Activated T-helper 17 cell treated with anti-CD3 and anti-CD28 coated beads, Interleukin-2, amount 50 U/mL, for 72 hours (primary cell): Measurements from ENCODE around the gene LRBA. TPM values are rescaled to one million over a fixed set of nuclear protein-coding genes. Genes with fewer than 3 reads are reported as not detected.

Source experiments
- ATAC-seq: fragments of 150-1000 bp; cut with Tn5 transposase; replicated peaks from 2 replicates; pipeline ENCODE4 v1.10.0; 2021; ENCODE audit warnings: mild to moderate bottlenecking, moderate library complexity
- H3K27ac Mint-ChIP-seq: one replicate; pipeline ENCODE4 v1.8.0; 2022; ENCODE audit warnings: mixed read lengths
- H3K27me3 Mint-ChIP-seq: one replicate; pipeline ENCODE4 v1.8.0; 2022; ENCODE audit warnings: mixed read lengths
- H3K36me3 Mint-ChIP-seq: one replicate; pipeline ENCODE4 v1.8.0; 2022; ENCODE audit warnings: low read depth, mild to moderate bottlenecking, mixed read lengths
- H3K4me1 Mint-ChIP-seq: one replicate; pipeline ENCODE4 v1.8.0; 2022; ENCODE audit warnings: mixed read lengths
- H3K4me3 Mint-ChIP-seq: one replicate; pipeline ENCODE4 v1.8.0; 2022; ENCODE audit warnings: mild to moderate bottlenecking, mixed read lengths
- H3K9me3 Mint-ChIP-seq: one replicate; pipeline ENCODE4 v1.8.0; 2022; ENCODE audit warnings: mixed read lengths
- total RNA-seq, 2 donors: library from RNA; stranded (reverse); gene quantifications; one replicate each; pipeline ENCODE4 v1.2.3, GENCODE V29; 2022

The LRBA gene
- total RNA-seq, 2 donors from 2014 or later: 65.2 to 83.4 TPM

- H3K27me3 Mint-ChIP-seq: peaks cover 24% of the 10 kb centered on the region
- no peak overlapping the region for H3K27ac Mint-ChIP-seq
- no peaks in the 10 kb centered on the region for H3K4me1 Mint-ChIP-seq
- no peak for ATAC-seq
- no peak overlapping the region for H3K4me3 Mint-ChIP-seq
- no peaks in the 10 kb centered on the region for H3K9me3 Mint-ChIP-seq
- no peaks in the 10 kb centered on the region for H3K36me3 Mint-ChIP-seq
These were observed 778.5 kb downstream of the LRBA start for GRCh38 chr4:150236626-150237025.

- no peak overlapping the region for H3K27ac Mint-ChIP-seq
- ATAC-seq: no peak
- H3K4me3 Mint-ChIP-seq: no peak overlapping the region
- H3K27me3 Mint-ChIP-seq: peaks cover 28% of the 10 kb centered on the region
- H3K4me1 Mint-ChIP-seq: no peaks in the 10 kb centered on the region
- H3K36me3 Mint-ChIP-seq: no peaks in the 10 kb centered on the region
- H3K9me3 Mint-ChIP-seq: no peaks in the 10 kb centered on the region
These were observed 779.2 kb downstream of the LRBA start for GRCh38 chr4:150235808-150236271.

GRCh38 chr4:150235317-150235716 lies 779.8 kb downstream of the LRBA start:
- H3K4me3 Mint-ChIP-seq: no peak overlapping the region
- no peak overlapping the region for H3K27ac Mint-ChIP-seq
- no peaks in the 10 kb centered on the region for H3K9me3 Mint-ChIP-seq
- H3K36me3 Mint-ChIP-seq: no peaks in the 10 kb centered on the region
- ATAC-seq: no peak
- no peaks in the 10 kb centered on the region for H3K4me1 Mint-ChIP-seq
- H3K27me3 Mint-ChIP-seq: peaks cover 28% of the 10 kb centered on the region

GRCh38 chr4:150234246-150234645 lies 780.8 kb downstream of the LRBA start:
- H3K4me3 Mint-ChIP-seq: no peak overlapping the region
- H3K4me1 Mint-ChIP-seq: no peaks in the 10 kb centered on the region
- H3K9me3 Mint-ChIP-seq: no peaks in the 10 kb centered on the region
- ATAC-seq: no peak
- H3K27me3 Mint-ChIP-seq: peaks cover 30% of the 10 kb centered on the region
- no peaks in the 10 kb centered on the region for H3K36me3 Mint-ChIP-seq
- no peak overlapping the region for H3K27ac Mint-ChIP-seq

- Mint-ChIP-seq H3K4me1 (no peaks in the 10 kb centered on the region), H3K9me3 (no peaks in the 10 kb centered on the region), H3K27ac (no peak overlapping the region), H3K36me3 (no peaks in the 10 kb centered on the region), H3K4me3 (no peak overlapping the region), H3K27me3 (peaks cover 40% of the 10 kb centered on the region)
- ATAC-seq: no peak
These were observed 783.1 kb downstream of the LRBA start for GRCh38 chr4:150232029-150232428.

GRCh38 chr4:150231107-150231770 lies 783.8 kb downstream of the LRBA start:
- Mint-ChIP-seq H3K9me3 (no peaks in the 10 kb centered on the region), H3K27me3 (peaks cover 41% of the 10 kb centered on the region), H3K4me3 (no peak overlapping the region), H3K4me1 (no peaks in the 10 kb centered on the region), H3K27ac (no peak overlapping the region), H3K36me3 (no peaks in the 10 kb centered on the region)
- no peak for ATAC-seq

GRCh38 chr4:150230561-150230960 lies 784.5 kb downstream of the LRBA start:
- peaks cover 38% of the 10 kb centered on the region for H3K27me3 Mint-ChIP-seq

GRCh38 chr4:150229520-150229919 lies 785.6 kb downstream of the LRBA start:
- ATAC-seq: no peak
- Mint-ChIP-seq H3K4me3 (no peak overlapping the region), H3K27ac (no peak overlapping the region), H3K36me3 (no peaks in the 10 kb centered on the region), H3K9me3 (no peaks in the 10 kb centered on the region), H3K27me3 (peaks cover 31% of the 10 kb centered on the region), H3K4me1 (no peaks in the 10 kb centered on the region)

More at GRCh38 chr4:150230561-150230960, 784.5 kb downstream of the LRBA start:
- no peaks in the 10 kb centered on the region for H3K4me1 Mint-ChIP-seq
- no peak overlapping the region for H3K4me3 Mint-ChIP-seq
- no peaks in the 10 kb centered on the region for H3K9me3 Mint-ChIP-seq
- no peak for ATAC-seq
- no peak overlapping the region for H3K27ac Mint-ChIP-seq
- no peaks in the 10 kb centered on the region for H3K36me3 Mint-ChIP-seq

GRCh38 chr4:150224896-150225591 lies 790.0 kb downstream of the LRBA start:
- no peaks in the 10 kb centered on the region for H3K4me1 Mint-ChIP-seq
- peaks cover 20% of the 10 kb centered on the region for H3K27me3 Mint-ChIP-seq
- ATAC-seq: no peak
- H3K4me3 Mint-ChIP-seq: no peak overlapping the region
- H3K9me3 Mint-ChIP-seq: no peaks in the 10 kb centered on the region
- no peaks in the 10 kb centered on the region for H3K36me3 Mint-ChIP-seq
- no peak overlapping the region for H3K27ac Mint-ChIP-seq

- no peaks in the 10 kb centered on the region for H3K4me1 Mint-ChIP-seq
- peaks cover 4% of the 10 kb centered on the region for H3K27me3 Mint-ChIP-seq
- H3K36me3 Mint-ChIP-seq: no peaks in the 10 kb centered on the region
- no peak overlapping the region for H3K27ac Mint-ChIP-seq
- no peak overlapping the region for H3K4me3 Mint-ChIP-seq
- ATAC-seq: no peak
- H3K9me3 Mint-ChIP-seq: no peaks in the 10 kb centered on the region
These were observed 795.2 kb downstream of the LRBA start for GRCh38 chr4:150219841-150220240.

- ATAC-seq: no peak
- no peak overlapping the region for H3K4me3 Mint-ChIP-seq
- no peaks in the 10 kb centered on the region for H3K36me3 Mint-ChIP-seq
- H3K4me1 Mint-ChIP-seq: no peaks in the 10 kb centered on the region
- H3K9me3 Mint-ChIP-seq: no peaks in the 10 kb centered on the region
- H3K27me3 Mint-ChIP-seq: peaks cover 4% of the 10 kb centered on the region
- H3K27ac Mint-ChIP-seq: no peak overlapping the region
These were observed 796.6 kb downstream of the LRBA start for GRCh38 chr4:150218447-150218846.

- Mint-ChIP-seq H3K27ac (no peak overlapping the region), H3K4me1 (no peaks in the 10 kb centered on the region), H3K27me3 (peaks cover 4% of the 10 kb centered on the region), H3K9me3 (no peaks in the 10 kb centered on the region), H3K36me3 (no peaks in the 10 kb centered on the region), H3K4me3 (no peak overlapping the region)
- no peak for ATAC-seq
These were observed 797.3 kb downstream of the LRBA start for GRCh38 chr4:150217808-150218207.

GRCh38 chr4:150217192-150217591 lies 797.9 kb downstream of the LRBA start:
- H3K9me3 Mint-ChIP-seq: no peaks in the 10 kb centered on the region

GRCh38 chr4:150216726-150217125 lies 798.4 kb downstream of the LRBA start:
- no peak overlapping the region for H3K27ac Mint-ChIP-seq
- no peak for ATAC-seq
- H3K4me1 Mint-ChIP-seq: no peaks in the 10 kb centered on the region
- peaks cover 4% of the 10 kb centered on the region for H3K27me3 Mint-ChIP-seq
- no peak overlapping the region for H3K4me3 Mint-ChIP-seq
- H3K36me3 Mint-ChIP-seq: no peaks in the 10 kb centered on the region
- H3K9me3 Mint-ChIP-seq: no peaks in the 10 kb centered on the region

More at GRCh38 chr4:150217192-150217591, 797.9 kb downstream of the LRBA start:
- Mint-ChIP-seq H3K4me3 (no peak overlapping the region), H3K27me3 (peaks cover 4% of the 10 kb centered on the region), H3K27ac (no peak overlapping the region), H3K36me3 (no peaks in the 10 kb centered on the region), H3K4me1 (no peaks in the 10 kb centered on the region)
- no peak for ATAC-seq

GRCh38 chr4:150215601-150216000 lies 799.5 kb downstream of the LRBA start:
- no peak for ATAC-seq
- no peak overlapping the region for H3K27ac Mint-ChIP-seq
- peaks cover 4% of the 10 kb centered on the region for H3K27me3 Mint-ChIP-seq
- H3K36me3 Mint-ChIP-seq: no peaks in the 10 kb centered on the region
- H3K4me3 Mint-ChIP-seq: no peak overlapping the region
- H3K4me1 Mint-ChIP-seq: no peaks in the 10 kb centered on the region
- no peaks in the 10 kb centered on the region for H3K9me3 Mint-ChIP-seq
